Muscle of leg (tissue), 11 donors: Measurements from ENCODE around the gene ATP13A2. TPM values are rescaled to one million over a fixed set of nuclear protein-coding genes. Genes with fewer than 3 reads are reported as not detected.
"Not testable (repeated sequence)": the region's sequence is repeated elsewhere in the genome, so short reads cannot be mapped to it uniquely, and the experiment has no call there.

Experiments used
- DNase-seq: peaks from one replicate; pipeline ENCODE4 v3.0.0; 2013
- H3K27ac ChIP-seq: one replicate; pipeline ENCODE4 v1.5.1; 2013; ENCODE audit warnings: mild to moderate bottlenecking, low read length, control low read depth
- H3K27me3 ChIP-seq: one replicate; pipeline ENCODE4 v1.6.1; 2013; ENCODE audit warnings: low read length; ENCODE audit not compliant: control insufficient read depth, insufficient read depth
- H3K36me3 ChIP-seq: one replicate; pipeline ENCODE4 v1.6.1; 2013; ENCODE audit warnings: low read length; ENCODE audit not compliant: control insufficient read depth, insufficient read depth
- H3K4me1 ChIP-seq: one replicate; pipeline ENCODE4 v1.6.1; 2013; ENCODE audit warnings: low read length; ENCODE audit not compliant: control insufficient read depth, insufficient read depth
- H3K4me3 ChIP-seq: one replicate; pipeline ENCODE4 v1.5.1; 2013; ENCODE audit warnings: low read length, control low read depth
- H3K9me3 ChIP-seq: replicated peaks from 2 replicates; pipeline ENCODE4 v1.6.1; 2013; ENCODE audit warnings: low read depth, low read length; ENCODE audit not compliant: control insufficient read depth
- WGBS: methylation state at CpG from one replicate; pipeline ENCODE4 v1.1.5; 2013; ENCODE audit warnings: missing lambda C conversion rate; ENCODE audit not compliant: insufficient coverage; 5-methylcytosine and 5-hydroxymethylcytosine counted together
- polyA plus RNA-seq, 8 donors: library from polyadenylated mRNA; unstranded; fragments of 120-200 nt; gene quantifications; one replicate each; pipeline versions ENCODE4 v1.2.1 to v1.2.3, GENCODE V29; 2013; ENCODE audit warnings: inconsistent platforms in 1 of 8, low replicate concordance in 1 of 8; ENCODE audit not compliant: insufficient read length in 8 of 8, insufficient read depth in 1 of 8
- total RNA-seq: library from RNA; stranded (reverse); fragments of 120-200 nt; gene quantifications from one replicate; pipeline ENCODE4 v1.2.4, GENCODE V29; 2013

The ATP13A2 gene
- total and polyA plus RNA-seq, 9 donors: 8.8 to 25.0 (median 20.8) TPM

DNA sequence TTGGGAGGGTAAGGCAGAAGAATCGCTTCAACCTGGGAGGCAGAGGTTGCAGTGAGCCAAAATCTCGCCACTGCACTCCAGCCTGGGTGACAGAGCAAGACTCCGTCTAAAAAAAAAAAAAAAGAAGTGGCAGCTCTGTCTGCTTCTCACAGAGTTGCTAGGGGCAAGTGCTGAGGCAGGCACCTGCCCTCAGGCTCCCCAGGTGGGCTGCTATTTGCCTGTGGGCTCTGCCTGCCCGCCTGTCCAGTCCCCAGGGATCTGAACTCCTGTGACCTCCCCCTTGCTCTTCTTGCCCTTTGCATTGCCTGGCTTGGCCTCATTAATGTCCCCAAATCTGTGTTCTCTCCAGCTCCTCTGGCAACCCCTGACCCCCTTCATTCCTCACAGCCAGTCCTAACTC is 59.4 kb downstream of the ATP13A2 start:
- 91% methylated on average over 3 of the region's 4 CpGs for WGBS
- H3K27ac ChIP-seq, H3K4me1 ChIP-seq, H3K9me3 ChIP-seq, H3K27me3 ChIP-seq, H3K4me3 ChIP-seq, DNase-seq: not testable (repeated sequence)
- peaks cover 24% of the 10 kb centered on the region for H3K36me3 ChIP-seq

DNA sequence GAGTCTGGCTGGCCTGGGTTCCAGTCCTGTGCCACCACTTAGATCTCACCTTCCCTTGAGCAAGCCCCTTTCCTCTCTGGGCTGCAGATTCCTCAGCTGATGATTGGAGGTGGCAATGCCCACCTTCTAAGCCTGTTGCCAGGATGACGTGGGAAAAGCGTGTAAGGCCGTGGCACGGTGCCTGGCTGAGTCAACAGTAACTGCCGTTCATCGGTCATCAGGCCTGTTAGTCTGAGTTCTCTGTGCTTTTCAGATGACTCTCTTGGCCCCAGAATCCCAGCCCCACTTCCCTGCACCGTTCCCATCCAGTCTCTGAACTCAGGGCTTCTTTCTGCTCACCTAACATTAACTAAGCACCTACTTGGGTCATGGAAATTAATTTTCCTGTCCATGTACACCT is 62.7 kb downstream of the ATP13A2 start:
- H3K27ac ChIP-seq, DNase-seq, H3K4me1 ChIP-seq, H3K9me3 ChIP-seq, H3K27me3 ChIP-seq, H3K4me3 ChIP-seq: not testable (repeated sequence)
- 65% methylated on average over 7 of the region's 7 CpGs for WGBS
- H3K36me3 ChIP-seq: peaks cover 30% of the 10 kb centered on the region

DNA sequence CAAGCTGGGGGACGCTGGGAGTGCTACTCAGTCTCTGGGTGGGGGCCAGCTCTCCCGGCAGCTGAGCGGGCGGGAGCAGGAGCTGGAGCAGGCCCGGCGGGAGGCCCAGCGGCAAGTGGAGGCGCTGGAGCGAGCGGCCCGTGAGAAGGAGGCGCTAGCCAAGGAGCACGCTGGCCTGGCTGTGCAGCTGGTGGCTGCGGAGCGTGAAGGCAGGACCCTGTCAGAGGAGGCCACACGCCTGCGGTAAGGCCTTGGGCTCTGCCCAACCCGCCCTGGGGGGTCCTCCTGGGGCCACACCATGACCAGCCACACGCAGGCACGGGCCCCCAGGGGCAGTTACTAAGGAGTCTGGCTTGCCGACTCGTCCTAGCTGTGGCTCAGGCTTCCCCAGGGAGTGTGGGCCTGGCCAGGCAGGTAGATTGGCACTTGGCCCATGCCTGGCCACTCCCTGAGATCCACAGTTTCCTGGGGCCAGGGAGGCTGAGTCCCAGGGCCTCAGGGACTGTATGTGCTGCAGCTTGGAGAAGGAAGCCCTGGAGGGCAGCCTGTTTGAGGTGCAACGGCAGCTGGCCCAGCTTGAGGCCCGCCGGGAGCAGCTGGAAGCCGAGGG is 63.3 kb downstream of the ATP13A2 start:
- H3K9me3 ChIP-seq, H3K27ac ChIP-seq, DNase-seq, H3K27me3 ChIP-seq, H3K4me1 ChIP-seq, H3K4me3 ChIP-seq: not testable (repeated sequence)
- H3K36me3 ChIP-seq: peaks cover 37% of the 10 kb centered on the region
- 76% methylated on average over 23 of the region's 26 CpGs for WGBS

DNA sequence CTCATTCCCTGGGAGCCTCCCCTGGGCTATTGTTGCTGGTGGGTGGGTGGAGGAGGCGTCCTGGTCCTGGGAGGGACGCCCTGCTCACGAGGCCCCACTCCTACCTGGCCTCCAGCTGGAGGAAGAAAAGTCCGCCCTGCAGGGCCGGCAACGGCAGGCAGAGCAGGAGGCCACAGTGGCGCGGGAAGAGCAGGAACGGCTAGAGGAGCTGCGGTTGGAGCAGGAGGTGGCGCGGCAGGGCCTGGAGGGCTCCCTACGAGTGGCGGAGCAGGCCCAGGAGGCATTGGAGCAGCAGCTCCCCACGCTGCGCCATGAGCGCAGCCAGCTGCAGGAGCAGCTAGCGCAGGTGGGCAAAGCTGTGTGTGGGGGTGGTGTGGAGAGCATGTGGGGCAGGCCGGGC is 65.1 kb downstream of the ATP13A2 start:
- 84% methylated on average over 18 of the region's 19 CpGs for WGBS
- Histone ChIP-seq H3K4me3 (no peak overlapping the region), H3K36me3 (peaks cover 46% of the 10 kb centered on the region)

DNA sequence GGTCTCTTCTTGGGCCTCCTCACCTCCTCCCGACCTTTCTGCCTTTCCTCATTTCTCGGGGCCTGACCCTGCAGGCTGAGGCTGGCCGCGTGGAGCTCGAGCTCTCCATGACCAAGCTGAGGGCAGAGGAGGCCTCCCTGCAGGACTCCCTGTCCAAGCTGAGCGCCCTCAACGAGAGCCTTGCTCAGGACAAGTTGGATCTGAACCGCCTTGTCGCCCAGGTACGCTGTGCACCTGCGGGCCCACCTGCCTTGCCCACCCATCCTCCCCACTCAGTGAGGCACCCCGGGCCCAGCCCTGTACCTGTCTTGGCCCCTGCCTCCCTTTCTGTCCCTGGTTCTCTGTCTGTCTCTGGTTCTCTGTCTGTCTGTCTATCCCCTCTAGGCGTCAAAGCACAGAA is 65.5 kb downstream of the ATP13A2 start:
- H3K27me3 ChIP-seq, H3K27ac ChIP-seq, DNase-seq, H3K9me3 ChIP-seq, H3K4me3 ChIP-seq, H3K4me1 ChIP-seq: not testable (repeated sequence)
- H3K36me3 ChIP-seq: peaks cover 47% of the 10 kb centered on the region
- WGBS: 72% methylated on average over 5 of the region's 13 CpGs

More for the DNA sequence above, 65.1 kb downstream of the ATP13A2 start:
- peaks cover 2% of the 10 kb centered on the region for H3K4me1 ChIP-seq
- H3K27me3 ChIP-seq: no peaks in the 10 kb centered on the region
- no peak for DNase-seq
- no peaks in the 10 kb centered on the region for H3K9me3 ChIP-seq
- H3K27ac ChIP-seq: no peak overlapping the region

DNA sequence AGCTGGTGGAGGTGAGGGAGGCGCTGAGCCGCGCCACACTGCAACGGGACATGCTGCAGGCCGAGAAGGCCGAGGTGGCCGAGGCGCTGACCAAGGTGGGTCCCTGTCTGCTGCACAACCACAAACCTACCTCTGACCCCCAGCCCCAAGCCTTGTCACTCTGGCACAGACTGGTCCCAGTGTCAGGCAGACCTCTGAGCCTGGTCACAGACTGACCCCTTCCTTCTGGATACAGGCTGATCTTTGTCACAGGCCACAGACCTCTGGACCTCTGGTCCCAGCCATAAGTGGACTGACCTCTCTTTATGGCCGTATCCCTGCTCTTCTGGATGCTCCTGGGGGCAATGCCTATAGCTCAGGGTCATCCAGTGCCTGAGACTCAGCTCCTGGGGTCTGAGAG is 66.2 kb downstream of the ATP13A2 start:
- H3K27ac ChIP-seq, DNase-seq, H3K9me3 ChIP-seq, H3K27me3 ChIP-seq, H3K4me3 ChIP-seq, H3K4me1 ChIP-seq: not testable (repeated sequence)
- 75% methylated on average over 1 of the region's 9 CpGs for WGBS
- H3K36me3 ChIP-seq: peaks cover 54% of the 10 kb centered on the region

DNA sequence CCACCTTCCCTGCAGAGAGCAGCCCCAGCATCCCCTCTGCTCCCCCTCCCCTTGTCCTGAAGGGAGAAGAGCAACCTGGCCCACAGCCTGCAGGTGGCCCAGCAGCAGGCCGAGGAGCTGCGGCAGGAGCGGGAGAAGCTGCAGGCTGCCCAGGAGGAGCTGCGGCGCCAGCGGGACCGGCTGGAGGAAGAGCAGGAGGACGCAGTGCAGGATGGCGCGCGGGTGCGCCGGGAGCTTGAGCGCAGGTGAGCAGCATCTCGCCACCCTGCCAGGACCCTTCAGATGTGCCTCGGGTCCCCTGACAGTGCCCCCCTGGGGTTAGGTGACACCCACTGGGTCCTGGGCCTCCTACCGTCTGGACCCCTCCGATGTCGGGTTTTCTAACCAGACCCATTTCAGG is 67.7 kb downstream of the ATP13A2 start:
- no peak overlapping the region for H3K4me3 ChIP-seq
- no peaks in the 10 kb centered on the region for H3K9me3 ChIP-seq
- no peak for DNase-seq
- H3K27me3 ChIP-seq: no peaks in the 10 kb centered on the region
- H3K27ac ChIP-seq: no peak overlapping the region
- WGBS: 91% methylated on average over 16 of the region's 19 CpGs
- H3K4me1 ChIP-seq: peaks cover 2% of the 10 kb centered on the region
- peaks cover 59% of the 10 kb centered on the region for H3K36me3 ChIP-seq

DNA sequence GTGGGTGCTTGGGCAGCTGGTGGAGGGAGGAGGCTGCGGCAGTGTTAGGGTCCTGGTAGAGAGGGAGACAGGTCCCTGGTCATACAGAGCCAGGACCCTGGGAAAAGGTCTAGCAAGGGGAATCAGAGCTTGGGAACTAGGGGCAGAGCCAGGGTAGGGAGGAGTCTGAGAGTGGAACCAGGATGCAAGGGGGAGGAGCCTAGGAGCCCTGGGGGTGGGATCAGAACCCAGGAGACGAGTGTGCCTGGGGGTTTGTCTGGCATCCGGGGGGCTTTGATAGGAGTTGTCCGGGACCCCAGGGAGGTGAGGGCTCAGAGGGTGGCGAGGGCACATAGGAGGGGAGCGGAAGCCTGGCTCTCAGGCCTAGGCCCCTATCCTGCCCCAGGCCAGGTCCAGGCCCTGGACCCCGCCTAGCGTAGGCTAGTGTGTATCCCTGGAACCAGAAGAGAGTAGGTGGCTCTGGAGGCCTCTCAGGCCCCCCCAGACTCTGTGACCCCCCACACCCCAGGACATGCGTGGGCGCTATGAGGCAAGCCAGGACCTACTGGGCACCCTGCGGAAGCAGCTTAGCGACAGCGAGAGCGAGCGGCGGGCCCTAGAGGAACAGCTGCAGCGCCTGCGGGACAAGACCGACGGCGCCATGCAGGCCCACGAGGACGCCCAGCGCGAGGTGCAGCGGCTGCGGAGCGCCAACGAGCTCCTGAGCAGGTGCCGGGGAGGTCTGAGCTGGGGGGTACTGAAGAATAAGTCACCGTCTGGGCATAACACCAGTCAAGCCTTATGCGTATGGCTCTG is 72.1 kb downstream of the ATP13A2 start:
- not testable (repeated sequence) for H3K27me3 ChIP-seq, H3K4me1 ChIP-seq, DNase-seq, H3K9me3 ChIP-seq, H3K27ac ChIP-seq, H3K4me3 ChIP-seq
- WGBS: 91% methylated on average over 29 of the region's 32 CpGs
- H3K36me3 ChIP-seq: peaks cover 66% of the 10 kb centered on the region

DNA sequence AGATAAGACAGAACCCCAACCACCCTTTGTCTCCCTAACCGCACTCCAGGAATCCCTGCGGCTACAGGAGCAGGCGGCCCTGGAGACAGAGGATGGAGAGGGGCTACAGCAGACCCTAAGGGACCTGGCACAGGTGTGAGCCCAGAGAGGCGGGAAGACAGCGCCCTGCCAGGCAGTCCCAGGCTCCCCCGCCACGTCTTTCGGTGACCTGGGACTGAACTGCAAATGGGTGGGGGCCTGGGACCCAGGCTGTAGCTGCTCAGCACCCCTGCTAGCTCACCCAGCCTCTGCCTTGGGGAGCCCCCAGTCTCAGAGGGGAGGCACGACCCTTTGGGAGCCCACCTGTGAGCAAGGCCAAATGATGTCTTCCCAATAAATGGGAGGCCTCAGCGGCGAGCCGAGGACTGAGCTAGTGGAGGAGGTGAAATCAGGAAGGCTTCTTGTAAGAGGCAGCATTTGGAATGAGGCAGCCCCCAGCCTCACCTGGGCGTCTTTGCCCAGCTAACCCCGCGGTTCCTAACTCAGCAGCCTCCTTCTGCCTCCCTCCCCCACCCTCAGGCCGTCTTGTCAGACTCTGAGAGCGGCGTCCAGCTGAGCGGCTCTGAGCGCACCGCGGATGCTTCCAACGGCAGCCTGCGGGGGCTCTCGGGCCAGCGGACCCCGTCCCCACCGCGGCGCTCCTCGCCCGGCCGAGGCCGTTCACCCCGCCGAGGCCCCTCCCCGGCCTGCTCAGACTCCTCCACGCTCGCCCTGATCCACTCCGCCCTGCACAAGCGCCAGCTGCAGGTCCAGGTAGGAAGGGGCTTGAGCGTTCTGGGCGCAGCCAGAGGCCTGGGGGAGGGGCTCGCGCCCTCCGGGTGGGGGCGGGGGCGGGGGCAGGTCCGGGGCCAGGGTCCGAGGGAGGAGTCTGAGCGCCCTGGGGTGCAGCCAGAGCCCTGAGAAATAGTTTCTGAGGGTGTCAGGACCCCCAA is 73.1 kb downstream of the ATP13A2 start:
- Histone ChIP-seq H3K4me3 (no peak overlapping the region), H3K27me3 (no peaks in the 10 kb centered on the region), H3K9me3 (no peaks in the 10 kb centered on the region), H3K36me3 (peaks cover 61% of the 10 kb centered on the region), H3K27ac (no peak overlapping the region), H3K4me1 (no peaks in the 10 kb centered on the region)
- WGBS: 48% methylated on average over 42 of the region's 51 CpGs
- no peak for DNase-seq

DNA sequence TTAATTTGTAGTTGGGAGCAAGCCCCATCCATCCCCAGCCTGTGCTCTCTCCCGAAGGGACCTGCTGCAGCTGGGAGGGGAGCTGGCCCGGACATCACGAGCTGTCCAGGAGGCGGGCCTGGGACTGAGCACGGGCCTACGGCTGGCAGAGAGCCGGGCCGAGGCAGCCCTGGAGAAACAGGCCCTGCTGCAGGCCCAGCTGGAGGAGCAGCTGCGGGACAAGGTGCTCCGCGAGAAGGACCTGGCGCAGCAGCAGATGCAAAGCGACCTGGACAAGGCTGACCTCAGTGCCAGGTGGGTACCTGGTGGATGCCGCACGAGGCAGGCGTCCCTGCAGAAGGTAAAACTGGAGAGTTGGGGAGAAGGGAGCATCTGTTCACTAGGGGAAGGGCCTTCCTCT is 75.1 kb downstream of the ATP13A2 start:
- not testable (repeated sequence) for H3K9me3 ChIP-seq, H3K4me1 ChIP-seq, H3K27ac ChIP-seq, H3K27me3 ChIP-seq, DNase-seq, H3K4me3 ChIP-seq
- H3K36me3 ChIP-seq: peaks cover 55% of the 10 kb centered on the region
- 62% methylated on average over 16 of the region's 16 CpGs for WGBS
